Measurements from ENCODE around the gene KCNK6.
A peak's percentile ranks its signal among the peaks of the same experiment; 100 is the strongest.
"Not testable (repeated sequence)": the region's sequence is repeated elsewhere in the genome, so short reads cannot be mapped to it uniquely, and the experiment has no call there.

KCNK6 gene

GRCh38 chr19:38355728-38356725, 36.4 kb downstream of the KCNK6 start:
- Histone ChIP-seq H3K9ac (ENCODE audit: low read depth, low read length) (no peak overlapping the region), H3K4me1 (ENCODE audit: insufficient read depth, low read length) (peaks cover 5% of the 10 kb centered on the region; the same call in 1 of the 2 replicates), H3K9me3 (ENCODE audit: control insufficient read depth, insufficient read depth, low read length) (no peaks in the 10 kb centered on the region), H3K36me3 (ENCODE audit: insufficient read depth, low read length) (no peaks in the 10 kb centered on the region)

DNA sequence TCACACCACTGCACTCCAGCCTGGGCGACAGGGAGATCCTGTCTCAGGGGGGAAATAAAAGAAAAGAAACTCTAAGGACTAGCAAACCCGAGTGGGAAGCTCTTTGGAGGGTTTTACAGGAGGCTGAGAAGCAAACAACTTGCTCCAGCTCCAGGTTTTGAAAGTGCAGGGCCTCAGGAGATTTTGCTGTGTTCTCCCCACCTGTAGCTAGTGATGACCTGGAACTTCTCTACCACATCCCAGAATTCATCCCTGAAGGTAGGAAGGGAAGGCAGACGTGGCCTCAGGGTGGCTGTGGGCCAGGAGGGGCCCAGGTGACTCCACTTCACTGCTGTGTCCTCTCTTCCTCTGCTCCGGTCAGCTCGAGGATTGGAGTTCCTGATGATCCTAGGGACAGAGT, 38.4 kb downstream of the KCNK6 start:
- Histone ChIP-seq H3K36me3 (ENCODE audit: insufficient read depth, low read length) (no peaks in the 10 kb centered on the region), H3K9ac (ENCODE audit: low read depth, low read length) (no peak overlapping the region), H3K9me3 (ENCODE audit: control insufficient read depth, insufficient read depth, low read length) (no peaks in the 10 kb centered on the region), H3K4me1 (ENCODE audit: insufficient read depth, low read length) (peaks cover 5% of the 10 kb centered on the region; the same call in 1 of the 2 replicates)

- H3K9ac ChIP-seq (ENCODE audit: low read depth, low read length), result no peak overlapping the region
- no peaks in the 10 kb centered on the region for H3K9me3 ChIP-seq (ENCODE audit: control insufficient read depth, insufficient read depth, low read length)
- peaks cover 5% of the 10 kb centered on the region; the same call in 1 of the 2 replicates for H3K4me1 ChIP-seq (ENCODE audit: insufficient read depth, low read length)
- H3K36me3 ChIP-seq (ENCODE audit: insufficient read depth, low read length), result no peaks in the 10 kb centered on the region
Measured at GRCh38 chr19:38359242-38360021, 39.8 kb downstream of the KCNK6 start.

DNA sequence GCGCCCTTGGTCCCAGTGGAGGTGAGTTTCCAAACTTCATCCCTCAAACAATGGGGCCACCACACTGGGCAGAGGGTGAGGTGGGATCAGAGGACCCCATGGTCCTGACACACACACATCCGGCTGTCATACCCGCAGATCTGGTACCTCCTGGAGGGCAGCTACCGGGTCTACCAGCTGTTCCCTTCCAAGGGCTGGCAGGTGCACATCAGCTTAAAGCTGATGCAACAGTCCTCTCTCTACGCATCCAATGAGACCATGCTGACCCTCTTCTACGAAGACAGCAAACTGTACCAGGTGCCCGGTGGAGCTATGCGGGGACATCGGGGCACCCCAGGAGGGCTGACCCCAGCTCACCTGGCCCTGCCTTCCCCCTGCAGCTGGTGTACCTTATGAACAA, 40.7 kb downstream of the KCNK6 start:
- Histone ChIP-seq H3K9me3 (ENCODE audit: control insufficient read depth, insufficient read depth, low read length) (no peaks in the 10 kb centered on the region; the same call in 1 of the 2 replicates), H3K9ac (ENCODE audit: low read depth, low read length) (no peak overlapping the region), H3K36me3 (ENCODE audit: insufficient read depth, low read length) (no peaks in the 10 kb centered on the region), H3K4me1 (ENCODE audit: insufficient read depth, low read length) (peaks cover 5% of the 10 kb centered on the region; the same call in 1 of the 2 replicates)

DNA sequence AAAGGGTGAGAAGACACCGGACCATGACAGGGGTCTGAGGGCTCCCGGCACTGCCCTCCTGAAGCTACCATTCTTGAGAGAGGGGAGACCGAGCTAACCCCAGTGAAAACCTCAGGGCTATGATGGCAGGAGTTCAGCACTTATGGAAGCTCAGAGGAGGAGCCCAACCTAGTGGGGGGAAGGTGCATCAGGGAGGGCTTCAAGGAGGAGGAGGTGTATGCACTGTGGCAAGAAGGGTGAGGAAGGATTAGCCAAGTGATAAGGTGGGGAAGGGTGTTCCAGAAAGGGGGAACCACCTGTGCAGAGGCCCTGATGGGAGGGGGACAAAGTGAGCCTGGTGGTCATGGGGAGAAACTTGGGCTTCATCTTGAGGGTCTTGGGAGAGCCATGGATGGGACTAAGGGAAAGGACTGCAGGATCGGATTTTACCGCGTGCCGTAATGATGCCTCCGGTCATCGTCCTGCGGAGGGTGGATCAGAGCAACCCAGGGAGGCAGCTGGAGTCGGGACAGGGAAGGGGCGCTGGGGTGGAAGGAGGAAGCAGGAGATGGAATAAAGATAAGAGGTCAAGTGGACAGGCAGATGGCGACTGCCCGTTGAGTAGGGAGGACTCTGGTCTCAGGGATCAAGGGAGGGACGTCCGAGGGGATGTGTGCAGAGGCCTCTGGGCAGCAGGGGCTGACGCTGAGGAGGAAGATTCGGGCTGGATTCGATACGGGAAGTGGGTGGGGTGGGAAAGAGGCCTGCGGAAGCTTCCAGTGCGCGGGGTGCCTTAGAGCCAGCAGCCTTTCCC, 41.4 kb downstream of the KCNK6 start:
- H3K9me3 ChIP-seq (ENCODE audit: control insufficient read depth, insufficient read depth, low read length), result no peaks in the 10 kb centered on the region; the same call in 1 of the 2 replicates
- peak overlapping the region; percentile 40; the same call in 1 of the 2 replicates for H3K9ac ChIP-seq (ENCODE audit: low read depth, low read length)
- H3K4me1 ChIP-seq (ENCODE audit: insufficient read depth, low read length), result peaks cover 5% of the 10 kb centered on the region; the same call in 1 of the 2 replicates
- H3K36me3 ChIP-seq (ENCODE audit: insufficient read depth, low read length), result no peaks in the 10 kb centered on the region

DNA sequence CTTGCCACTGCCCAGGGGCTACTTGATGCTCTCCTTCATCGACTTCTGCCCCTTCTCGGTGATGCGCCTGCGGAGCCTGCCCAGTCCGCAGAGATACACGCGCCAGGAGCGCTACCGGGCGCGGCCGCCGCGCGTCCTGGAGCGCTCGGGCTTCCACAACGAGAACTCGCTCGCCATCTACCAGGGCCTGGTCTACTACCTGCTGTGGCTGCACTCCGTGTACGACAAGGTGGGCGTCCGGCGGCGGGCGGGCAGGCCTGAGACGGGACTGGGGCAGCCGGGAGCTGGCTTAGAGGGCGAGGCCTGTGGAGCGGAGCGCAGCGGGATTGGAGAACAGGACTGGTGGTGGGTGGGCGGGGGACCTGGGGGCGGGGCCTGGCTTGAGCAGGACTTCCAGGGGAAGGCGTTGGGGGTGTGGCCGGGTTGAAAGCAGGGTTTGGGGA, 42.0 kb downstream of the KCNK6 start:
- Histone ChIP-seq H3K4me1 (ENCODE audit: insufficient read depth, low read length) (peaks cover 2% of the 10 kb centered on the region; the same call in 1 of the 2 replicates), H3K9ac (ENCODE audit: low read depth, low read length) (peak overlapping the region; percentile 53; the same call in 1 of the 2 replicates), H3K36me3 (ENCODE audit: insufficient read depth, low read length) (no peaks in the 10 kb centered on the region), H3K9me3 (ENCODE audit: control insufficient read depth, insufficient read depth, low read length) (no peaks in the 10 kb centered on the region; the same call in 1 of the 2 replicates)

DNA sequence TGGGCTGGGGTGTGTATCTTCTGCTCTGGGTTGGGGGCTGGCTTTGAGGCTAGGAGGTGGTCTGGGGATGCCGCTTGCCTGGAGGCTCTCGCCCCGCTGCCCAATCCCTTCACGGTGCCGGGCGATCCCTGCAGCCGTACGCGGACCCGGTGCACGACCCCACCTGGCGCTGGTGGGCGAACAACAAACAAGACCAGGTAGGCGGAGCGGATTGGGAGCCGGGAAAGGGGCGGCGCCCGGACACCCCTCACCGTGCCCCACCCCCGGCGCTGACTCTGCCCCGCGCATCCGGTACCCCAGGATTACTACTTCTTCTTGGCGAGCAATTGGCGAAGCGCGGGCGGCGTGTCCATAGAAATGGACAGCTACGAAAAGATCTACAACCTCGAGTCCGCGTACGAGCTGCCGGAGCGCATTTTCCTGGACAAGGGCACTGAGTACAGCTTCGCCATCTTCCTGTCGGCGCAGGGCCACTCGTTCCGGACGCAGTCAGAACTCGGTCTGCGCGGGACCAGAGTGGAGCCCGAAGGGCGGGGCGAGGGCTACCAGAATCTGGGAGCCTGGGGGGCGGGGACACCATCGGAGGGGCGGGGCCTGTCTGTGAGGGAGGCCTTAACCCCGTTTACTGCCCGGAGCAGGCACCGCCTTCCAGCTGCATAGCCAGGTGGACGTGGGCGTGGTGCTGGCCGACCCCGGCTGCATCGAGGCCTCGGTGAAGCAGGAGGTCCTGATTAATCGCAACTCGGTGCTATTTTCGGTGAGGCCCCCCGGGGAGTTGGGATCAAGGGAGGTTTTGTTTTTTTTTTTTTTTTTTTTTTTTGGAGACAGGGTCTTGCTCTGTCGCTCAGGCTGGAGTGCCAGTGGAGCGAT, 42.7 kb downstream of the KCNK6 start:
- H3K9ac ChIP-seq (ENCODE audit: low read depth, low read length), result peak overlapping the region; percentile 53; the same call in 1 of the 2 replicates

DNA sequence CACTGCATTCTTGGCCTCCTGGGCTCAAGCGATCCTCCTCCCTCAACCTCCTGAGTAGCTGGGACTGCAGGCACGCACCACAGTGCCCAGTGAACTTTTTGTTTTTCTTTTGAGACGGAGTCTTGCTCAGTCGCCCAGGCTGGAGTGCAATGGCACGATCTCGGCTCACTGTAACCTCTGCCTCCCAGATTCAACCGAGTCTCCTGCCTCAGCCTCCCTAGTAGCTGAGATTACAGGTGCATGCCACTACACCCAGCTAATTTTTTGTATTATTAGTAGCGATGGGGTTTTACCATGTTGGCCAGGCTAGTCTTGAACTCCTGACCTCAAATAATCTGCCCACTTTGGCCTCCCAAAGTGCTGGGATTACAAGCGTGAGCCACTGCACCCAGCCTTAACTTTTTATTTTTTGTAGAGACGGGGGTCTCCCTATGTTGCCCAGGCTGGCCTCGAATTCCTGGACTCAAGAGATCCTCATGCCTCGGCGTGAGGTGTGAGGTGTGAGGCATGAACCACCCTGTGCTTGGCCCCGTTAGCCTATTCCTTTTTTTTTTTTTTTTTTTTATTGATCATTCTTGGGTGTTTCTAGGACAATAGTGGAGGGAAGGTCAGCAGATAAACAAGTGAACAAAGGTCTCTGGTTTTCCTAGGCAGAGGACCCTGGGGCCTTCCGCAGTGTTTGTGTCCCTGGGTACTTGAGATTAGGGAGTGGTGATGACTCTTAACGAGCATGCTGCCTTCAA, 43.5 kb downstream of the KCNK6 start:
- not testable (repeated sequence) for H3K9me3 ChIP-seq (ENCODE audit: control insufficient read depth, insufficient read depth, low read length); H3K36me3 ChIP-seq (ENCODE audit: insufficient read depth, low read length); H3K4me1 ChIP-seq (ENCODE audit: insufficient read depth, low read length)
- H3K9ac ChIP-seq (ENCODE audit: low read depth, low read length), result peak overlapping the region; percentile 53; the same call in 1 of the 2 replicates

More for the DNA sequence above, 42.7 kb downstream of the KCNK6 start:
- Histone ChIP-seq H3K9me3 (ENCODE audit: control insufficient read depth, insufficient read depth, low read length) (no peaks in the 10 kb centered on the region; the same call in 1 of the 2 replicates), H3K36me3 (ENCODE audit: insufficient read depth, low read length) (no peaks in the 10 kb centered on the region), H3K4me1 (ENCODE audit: insufficient read depth, low read length) (no peaks in the 10 kb centered on the region; the same call in 1 of the 2 replicates)

DNA sequence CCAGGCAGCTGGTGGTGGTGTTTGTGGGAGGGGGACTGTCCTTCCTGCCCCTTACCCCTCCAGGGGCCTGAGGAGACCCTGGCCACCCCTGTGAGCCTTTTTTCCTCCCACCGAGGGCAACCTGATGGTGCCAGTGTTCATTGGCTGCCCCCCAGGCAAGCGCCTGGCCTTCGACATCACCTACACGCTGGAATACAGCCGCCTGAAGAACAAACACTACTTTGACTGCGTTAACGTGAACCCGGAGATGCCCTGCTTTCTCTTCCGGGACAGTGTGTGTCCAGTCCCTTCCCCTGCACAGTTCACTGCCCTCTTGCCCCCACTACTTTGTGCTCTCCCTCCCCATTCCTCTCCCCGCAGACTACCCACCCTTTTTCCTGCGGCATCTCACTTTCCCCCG, 47.4 kb downstream of the KCNK6 start:
- H3K4me1 ChIP-seq (ENCODE audit: insufficient read depth, low read length), result no peaks in the 10 kb centered on the region
- H3K9me3 ChIP-seq (ENCODE audit: control insufficient read depth, insufficient read depth, low read length), result no peaks in the 10 kb centered on the region; the same call in 1 of the 2 replicates
- H3K9ac ChIP-seq (ENCODE audit: low read depth, low read length), result no peak overlapping the region
- H3K36me3 ChIP-seq (ENCODE audit: insufficient read depth, low read length), result no peaks in the 10 kb centered on the region

DNA sequence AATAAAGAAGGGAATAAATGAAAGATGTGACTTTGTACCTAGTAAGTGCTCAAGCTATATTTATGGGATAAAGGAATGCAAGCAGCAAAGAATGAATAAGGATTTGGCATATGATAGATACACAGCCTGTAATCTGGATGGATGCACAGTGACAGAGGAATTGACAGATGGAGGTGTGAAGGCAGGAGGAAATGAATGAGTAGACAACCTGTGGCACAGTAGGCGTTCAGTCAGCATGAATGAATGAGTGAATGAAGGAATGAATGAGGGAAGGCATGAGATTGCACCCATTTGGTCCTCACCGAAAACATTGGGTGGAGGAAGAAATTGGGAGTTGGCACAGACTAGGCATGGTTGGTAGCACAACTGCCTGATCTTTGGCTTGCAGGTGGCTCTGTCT, 49.9 kb downstream of the KCNK6 start:
- Histone ChIP-seq H3K36me3 (ENCODE audit: insufficient read depth, low read length) (no peaks in the 10 kb centered on the region), H3K9me3 (ENCODE audit: control insufficient read depth, insufficient read depth, low read length) (no peaks in the 10 kb centered on the region; the same call in 1 of the 2 replicates), H3K4me1 (ENCODE audit: insufficient read depth, low read length) (no peaks in the 10 kb centered on the region), H3K9ac (ENCODE audit: low read depth, low read length) (no peak overlapping the region)

- Histone ChIP-seq H3K9ac (ENCODE audit: low read depth, low read length) (no peak overlapping the region), H3K36me3 (ENCODE audit: insufficient read depth, low read length) (no peaks in the 10 kb centered on the region), H3K4me1 (ENCODE audit: insufficient read depth, low read length) (no peaks in the 10 kb centered on the region; the same call in 1 of the 2 replicates), H3K9me3 (ENCODE audit: control insufficient read depth, insufficient read depth, low read length) (no peaks in the 10 kb centered on the region)
Measured at GRCh38 chr19:38370299-38370698, 50.7 kb downstream of the KCNK6 start.

DNA sequence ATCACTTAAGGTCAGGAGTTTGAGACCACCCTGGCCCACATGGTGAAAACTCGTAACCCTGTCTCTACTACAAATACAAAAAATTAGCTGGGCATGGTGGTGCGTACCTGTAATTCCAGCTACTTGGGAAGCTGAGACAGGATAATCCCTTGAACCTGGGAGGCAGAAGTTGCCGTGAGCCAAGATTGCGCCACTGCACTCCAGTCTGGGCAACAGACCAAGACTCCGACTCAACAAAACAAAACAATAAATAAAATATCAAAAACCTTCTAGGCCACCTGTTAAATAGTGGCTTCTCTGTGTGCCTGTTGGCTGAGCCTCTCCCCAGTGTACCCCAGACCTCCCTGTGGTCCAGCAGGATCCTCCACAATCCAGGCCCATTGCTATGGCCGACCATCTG, 51.4 kb downstream of the KCNK6 start:
- no peaks in the 10 kb centered on the region for H3K9me3 ChIP-seq (ENCODE audit: control insufficient read depth, insufficient read depth, low read length)
- no peak overlapping the region for H3K9ac ChIP-seq (ENCODE audit: low read depth, low read length)
- no peaks in the 10 kb centered on the region for H3K36me3 ChIP-seq (ENCODE audit: insufficient read depth, low read length)
- H3K4me1 ChIP-seq (ENCODE audit: insufficient read depth, low read length), result peaks cover 7% of the 10 kb centered on the region
